NCI-H2196 (cell line): ENCODE data around the gene SPON2.

Experiments
- DNase-seq: peaks from one replicate; lab custom pipeline; 2025; ENCODE audit not compliant: unreplicated experiment; lab: John Stamatoyannopoulos, UW

SPON2 gene

GRCh38 chr4:1195109-1195671, 22.8 kb upstream of the SPON2 start:
- DNase-seq: no peak

DNA sequence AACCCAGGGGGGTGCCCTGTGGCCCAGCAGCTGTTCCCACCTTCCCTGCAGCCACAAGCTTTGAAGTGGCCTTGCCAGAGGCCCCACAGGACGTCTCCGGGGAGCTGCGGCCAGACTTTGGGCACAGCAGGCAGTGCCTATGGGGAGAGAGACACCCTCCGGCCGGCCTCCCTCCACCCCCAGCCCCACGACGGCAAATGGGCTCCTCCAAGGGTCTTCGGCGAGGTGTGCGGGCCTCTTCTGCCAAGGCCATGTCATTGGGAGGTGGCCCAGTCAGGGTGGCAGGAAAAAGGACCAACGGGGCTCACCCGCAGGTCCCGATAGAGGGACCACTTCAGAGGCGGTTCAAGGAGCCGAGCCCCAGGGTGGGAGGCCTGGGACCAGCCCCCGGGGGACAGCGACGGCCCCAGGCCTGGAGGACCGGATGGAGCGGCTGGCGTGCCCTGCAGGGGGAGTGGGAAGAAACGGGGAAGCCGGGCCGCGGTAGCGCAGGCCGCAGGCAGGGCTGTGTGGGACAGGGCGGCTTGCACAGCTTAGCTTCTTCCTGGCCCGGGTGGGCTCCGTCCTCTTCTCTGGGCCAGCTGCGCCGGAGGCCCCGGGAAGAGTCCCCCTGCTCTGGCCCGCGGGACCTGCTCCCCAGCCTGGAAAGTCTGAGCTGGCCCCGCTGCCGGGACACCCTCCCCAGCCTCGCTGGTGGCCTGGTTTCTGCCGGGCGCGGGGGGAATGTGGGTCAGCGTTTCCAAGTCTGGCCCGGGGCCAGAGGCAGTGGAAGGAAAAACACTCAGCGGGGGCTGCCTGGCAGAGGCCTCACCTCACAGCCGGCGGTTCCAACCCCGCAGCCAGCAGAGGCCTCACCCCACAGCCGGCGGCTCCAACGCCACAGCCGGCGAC, 21.9 kb upstream of the SPON2 start:
- DNase-seq: no peak

DNA sequence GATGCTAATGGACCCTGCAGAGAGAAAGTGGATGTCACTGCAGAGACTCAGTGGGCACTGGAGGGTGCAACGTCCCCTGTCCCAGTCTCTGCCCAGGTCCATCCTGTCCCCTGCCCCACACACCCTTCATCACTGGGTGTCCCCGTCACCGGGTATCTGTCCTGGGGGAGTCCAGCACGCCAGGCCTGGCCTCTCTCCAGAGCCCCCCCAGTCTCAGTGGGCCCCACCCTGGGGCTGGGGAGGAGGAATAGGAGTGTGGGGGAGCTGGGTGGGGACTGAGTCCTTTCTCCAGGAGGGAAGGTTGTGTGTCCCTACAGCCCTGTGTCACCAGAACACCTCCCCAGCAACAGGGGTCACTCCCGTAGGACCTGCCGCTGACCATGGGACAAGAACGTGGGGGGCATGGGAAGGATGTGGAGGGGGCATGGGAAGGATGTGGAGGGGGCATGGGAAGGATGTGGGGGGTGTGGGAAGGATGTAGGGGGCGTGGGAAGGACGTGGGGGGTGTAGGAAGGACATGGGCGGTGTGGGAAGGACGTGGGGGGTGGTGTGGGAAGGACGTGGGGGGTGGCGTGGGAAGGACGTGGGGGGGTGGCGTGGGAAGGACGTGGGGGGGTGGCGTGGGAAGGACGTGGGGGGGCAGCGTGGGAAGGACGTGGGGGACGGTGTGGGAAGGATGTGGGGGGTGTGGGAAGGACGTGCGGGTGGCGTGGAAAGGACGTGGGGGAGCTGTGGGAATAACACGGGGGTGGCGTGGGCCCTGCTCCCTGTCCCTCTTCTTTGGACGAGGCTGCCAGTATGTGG, 21.0 kb upstream of the SPON2 start:
- no peak for DNase-seq

DNA sequence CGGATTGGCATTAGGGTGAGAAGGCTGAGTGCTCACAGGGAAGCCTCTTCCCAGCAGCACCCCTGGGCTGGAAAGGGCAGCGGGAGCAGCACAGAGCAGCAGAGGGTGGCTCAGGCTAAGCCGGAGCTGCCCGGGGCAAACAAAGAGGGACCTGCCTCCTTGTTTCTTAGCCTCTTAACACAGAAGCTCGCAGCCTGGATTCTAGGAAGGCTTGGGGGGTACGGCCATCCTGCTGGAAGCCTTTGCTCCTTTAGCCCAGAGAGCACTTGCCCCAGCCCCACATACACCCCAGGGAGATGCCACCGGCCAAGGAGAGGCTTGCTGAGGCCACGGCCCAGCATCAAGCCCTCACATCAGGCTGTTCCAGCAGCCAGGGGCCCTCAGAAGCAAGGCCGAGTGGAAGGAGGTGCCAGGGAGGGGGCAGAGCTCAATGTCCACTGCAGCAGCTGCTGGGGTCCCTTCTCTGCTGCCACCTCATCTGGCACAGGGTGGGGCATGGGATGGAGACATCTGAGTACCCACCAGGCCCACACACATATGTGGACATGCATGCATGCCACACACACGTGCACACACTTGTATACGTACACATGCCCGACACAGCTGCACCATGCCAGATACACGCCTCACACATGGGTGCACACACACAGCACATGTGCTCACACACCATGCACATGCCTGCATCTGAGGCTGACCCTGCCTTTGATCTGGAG, 20.3 kb upstream of the SPON2 start:
- DNase-seq: no peak

DNA sequence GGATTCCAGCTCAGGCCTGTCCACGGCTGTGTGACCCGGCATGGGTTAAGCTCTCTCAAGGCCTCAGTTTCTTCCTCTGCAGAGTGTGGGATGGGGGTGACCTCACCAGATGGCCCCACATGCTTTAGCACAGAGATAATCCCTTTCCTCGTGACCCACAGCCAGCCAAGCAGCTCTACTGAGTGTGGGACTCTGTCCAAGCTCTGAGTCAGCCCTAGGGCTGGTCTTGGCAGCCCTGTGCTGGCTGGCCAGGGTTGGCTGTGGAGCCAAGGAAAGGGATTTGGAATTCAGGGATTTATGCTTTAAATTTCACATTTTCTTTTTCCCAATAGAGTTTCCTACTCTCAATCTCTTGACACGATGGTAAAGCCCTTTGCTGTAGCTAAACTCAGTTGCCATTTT, 19.7 kb upstream of the SPON2 start:
- DNase-seq: peak; percentile 71

DNA sequence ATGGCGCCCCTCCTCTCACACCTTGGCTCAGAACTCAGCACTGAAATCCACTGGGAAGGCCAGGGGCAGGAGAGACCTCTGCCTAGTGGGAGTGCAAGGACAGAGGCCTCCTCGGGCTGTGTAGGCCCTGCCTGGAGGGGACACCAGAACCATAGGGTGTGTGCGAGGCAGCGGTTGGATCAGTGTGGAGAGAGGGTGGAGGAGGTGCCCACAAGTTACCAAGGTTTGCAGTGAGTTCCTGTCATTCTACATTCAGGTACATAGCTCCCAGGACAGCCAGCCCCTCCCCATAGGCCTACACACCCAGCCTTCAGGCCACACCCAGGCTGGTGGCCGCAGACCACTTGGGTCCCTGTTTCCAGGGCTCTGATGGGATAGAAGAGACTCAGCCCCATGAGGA, 19.2 kb upstream of the SPON2 start:
- no peak for DNase-seq

GRCh38 chr4:1187182-1187581, 14.8 kb upstream of the SPON2 start:
- DNase-seq: no peak

DNA sequence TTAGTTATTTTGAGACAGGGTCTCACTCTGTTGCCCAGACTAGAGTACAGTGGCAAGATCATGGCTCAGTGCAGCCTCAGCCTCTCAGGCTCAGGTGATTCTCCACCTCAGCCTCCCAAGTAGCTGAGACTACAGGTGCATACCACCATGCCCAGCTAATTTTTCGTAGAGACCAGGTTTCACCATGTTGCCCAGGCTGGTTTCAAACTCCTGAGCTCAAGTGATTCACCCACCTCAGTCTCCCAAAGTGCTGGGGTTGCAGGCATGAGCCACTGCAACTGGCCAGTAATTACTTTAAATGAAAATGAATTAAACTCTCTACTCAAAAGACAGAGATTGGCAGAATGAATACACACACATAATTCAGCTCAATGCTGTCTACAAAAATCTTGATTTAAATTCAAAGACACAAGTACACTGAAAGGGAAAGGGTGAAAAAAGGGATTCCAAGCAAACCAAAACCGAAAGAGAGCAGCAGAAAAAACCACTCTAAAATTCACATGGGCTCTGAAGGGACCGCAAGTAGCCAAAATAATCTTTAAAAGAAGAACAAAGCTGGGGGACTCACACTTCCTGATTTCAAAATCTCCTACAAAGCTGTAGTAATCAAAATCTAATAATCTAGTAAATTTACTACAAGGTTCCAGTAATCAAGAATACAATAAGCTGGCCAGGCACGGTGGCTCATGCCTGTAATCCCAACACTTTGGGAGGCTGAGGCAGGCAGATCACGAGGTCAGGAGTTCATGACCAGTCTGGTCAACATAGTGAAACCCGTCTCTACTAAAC, 11.8 kb upstream of the SPON2 start:
- no peak for DNase-seq

DNA sequence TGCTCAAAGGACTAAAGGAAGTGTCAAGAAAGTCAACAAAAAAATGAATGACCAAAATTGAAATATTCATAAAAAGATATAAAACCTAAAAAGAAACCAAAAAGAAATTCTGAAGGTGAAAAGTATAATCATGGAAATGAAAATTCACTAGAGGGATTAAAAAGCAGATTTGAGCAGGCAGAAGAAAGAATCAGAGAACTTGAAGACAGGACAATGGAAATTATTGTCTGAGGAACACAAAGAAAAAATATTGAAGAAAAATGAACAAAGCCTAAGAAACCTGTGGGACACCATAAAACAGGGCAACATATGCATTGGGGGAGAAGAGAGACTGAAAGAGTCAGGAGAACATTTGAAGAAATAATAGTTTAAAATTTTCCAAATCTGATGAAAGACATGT, 9.9 kb upstream of the SPON2 start:
- no peak for DNase-seq

DNA sequence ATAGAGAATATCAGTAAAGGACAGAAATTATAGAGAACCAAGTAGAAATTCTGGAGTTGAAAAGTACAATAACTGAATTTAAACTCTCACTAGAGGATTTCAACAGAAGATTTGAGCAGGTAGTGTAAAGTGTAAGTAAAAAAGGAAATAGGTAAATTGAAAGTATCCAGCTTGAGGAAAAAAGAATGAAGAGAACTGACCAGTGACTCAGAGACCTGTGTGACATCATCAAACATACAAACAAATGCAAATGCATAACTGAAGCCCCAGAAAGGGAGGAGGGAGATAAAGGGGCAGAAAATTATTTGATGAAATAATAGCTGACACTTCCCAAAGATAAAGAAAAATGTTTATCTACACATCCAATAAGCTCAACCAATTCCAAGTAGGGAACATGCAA, 8.3 kb upstream of the SPON2 start:
- DNase-seq: no peak

GRCh38 chr4:1179976-1180375, 7.6 kb upstream of the SPON2 start:
- DNase-seq: no peak

GRCh38 chr4:1179089-1179441, 6.7 kb upstream of the SPON2 start:
- no peak for DNase-seq

- DNase-seq: no peak
These were observed 6.1 kb upstream of the SPON2 start for GRCh38 chr4:1178300-1179088.

GRCh38 chr4:1177274-1178141, 5.1 kb upstream of the SPON2 start:
- no peak for DNase-seq

DNA sequence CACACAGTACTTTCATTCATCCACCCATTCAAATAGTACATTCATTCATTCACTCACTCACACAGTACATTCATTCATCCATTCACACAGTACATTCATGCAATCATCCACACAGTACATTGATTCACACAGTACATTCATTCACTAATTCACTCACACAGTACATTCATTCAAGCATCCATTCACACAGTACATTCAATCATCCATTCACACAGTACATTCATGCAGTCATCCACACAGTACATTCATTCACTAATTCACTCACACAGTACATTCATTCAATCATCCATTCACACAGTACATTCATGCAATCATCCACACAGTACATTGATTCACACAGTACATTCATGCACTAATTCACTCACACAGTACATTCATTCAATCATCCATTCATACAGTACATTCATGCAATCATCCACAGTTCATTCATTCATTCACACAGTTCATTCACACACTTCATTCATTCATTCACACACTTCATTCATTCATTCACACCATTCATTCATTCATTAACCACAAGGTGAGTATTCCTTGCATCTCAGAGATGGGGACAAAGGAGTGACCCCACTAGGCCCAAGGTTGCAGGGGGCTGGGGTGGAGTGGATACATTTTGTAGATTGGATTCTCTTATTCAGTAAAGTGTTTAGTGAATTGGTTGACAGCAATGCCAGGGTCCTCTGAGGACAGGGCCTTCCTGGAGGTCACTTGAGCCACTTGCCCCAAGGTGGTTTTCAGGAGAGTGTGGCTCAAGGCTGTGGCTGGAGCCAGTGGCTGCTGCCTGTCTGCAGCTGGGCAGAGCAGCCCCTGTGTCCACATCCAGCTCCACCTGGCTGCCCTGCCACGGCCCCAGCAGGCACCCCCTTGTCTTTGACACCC, 4.3 kb upstream of the SPON2 start:
- no peak for DNase-seq

GRCh38 chr4:1175635-1176229, 3.3 kb upstream of the SPON2 start:
- DNase-seq: no peak

DNA sequence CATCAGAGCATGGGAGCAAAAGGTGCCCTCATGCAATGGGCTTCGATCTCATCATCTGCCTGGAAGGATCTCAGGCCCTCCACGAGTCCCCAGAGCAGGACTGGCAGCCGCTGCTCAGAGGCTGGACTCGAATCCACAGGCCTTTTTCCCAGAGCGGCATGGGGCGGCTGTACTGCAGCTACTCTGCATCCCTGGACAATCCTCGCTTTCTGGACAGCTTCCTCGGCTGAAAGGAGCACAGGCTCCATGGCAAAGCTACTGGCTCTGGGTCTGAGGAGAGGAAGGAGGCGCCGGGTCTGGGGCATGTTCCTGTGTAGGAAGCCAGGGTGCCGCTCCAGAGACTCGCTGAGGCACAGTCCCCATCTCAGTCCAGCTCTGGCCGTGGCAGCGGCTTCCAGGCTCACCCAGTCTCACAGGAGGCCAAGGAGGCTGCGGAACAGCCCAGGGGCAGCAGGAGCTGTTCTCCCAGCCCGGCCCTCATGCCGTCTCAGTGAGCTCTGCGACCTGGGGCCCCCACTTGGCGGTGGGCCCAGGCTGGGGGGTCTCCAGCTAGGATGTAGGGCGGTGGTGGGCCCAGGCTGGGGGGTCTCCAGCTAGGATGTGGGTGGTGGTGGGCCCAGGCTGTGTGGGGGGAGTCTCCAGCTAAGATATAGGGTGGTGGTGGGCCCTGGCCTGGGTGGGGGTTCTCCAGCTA, 2.7 kb upstream of the SPON2 start:
- no peak for DNase-seq
